Ectodermal cell (in vitro differentiated cells): ENCODE results near the gene ZNF718.
A peak's percentile ranks its signal among the peaks of the same experiment; 100 is the strongest.
"Not testable (repeated sequence)": the region's sequence is repeated elsewhere in the genome, so short reads cannot be mapped to it uniquely, and the experiment has no call there.

ENCODE experiments used
- H3K27ac ChIP-seq: 2 replicates; pipeline ENCODE4 v1.7.0; 2013; ENCODE audit warnings: mild to moderate bottlenecking, low read depth, low read length; ENCODE audit not compliant: insufficient read depth, poor library complexity, severe bottlenecking
- H3K27me3 ChIP-seq: 2 replicates; pipeline ENCODE4 v1.7.0; 2013; ENCODE audit warnings: mild to moderate bottlenecking, low read length; ENCODE audit not compliant: insufficient read depth, control insufficient read depth, poor library complexity, severe bottlenecking
- H3K36me3 ChIP-seq: one replicate; pipeline ENCODE4 v1.7.0; 2013; ENCODE audit warnings: low read length; ENCODE audit not compliant: control insufficient read depth, insufficient read depth
- H3K4me1 ChIP-seq: one replicate; pipeline ENCODE4 v1.7.0; 2013; ENCODE audit warnings: low read length; ENCODE audit not compliant: control insufficient read depth, insufficient read depth
- H3K4me3 ChIP-seq: 2 replicates; pipeline ENCODE4 v1.7.0; 2013; ENCODE audit warnings: low read depth, low read length, control low read depth; ENCODE audit not compliant: insufficient read depth
- H3K9me3 ChIP-seq: 2 replicates; pipeline ENCODE4 v1.7.0; 2013; ENCODE audit warnings: mild to moderate bottlenecking, low read length, moderate library complexity; ENCODE audit not compliant: control insufficient read depth
- WGBS, 2 experiments: methylation state at CpG; one replicate each; pipeline ENCODE4 v1.1.7; 2013; ENCODE audit warnings: missing lambda C conversion rate in 2 of 2; 5-methylcytosine and 5-hydroxymethylcytosine counted together

The ZNF718 gene

DNA sequence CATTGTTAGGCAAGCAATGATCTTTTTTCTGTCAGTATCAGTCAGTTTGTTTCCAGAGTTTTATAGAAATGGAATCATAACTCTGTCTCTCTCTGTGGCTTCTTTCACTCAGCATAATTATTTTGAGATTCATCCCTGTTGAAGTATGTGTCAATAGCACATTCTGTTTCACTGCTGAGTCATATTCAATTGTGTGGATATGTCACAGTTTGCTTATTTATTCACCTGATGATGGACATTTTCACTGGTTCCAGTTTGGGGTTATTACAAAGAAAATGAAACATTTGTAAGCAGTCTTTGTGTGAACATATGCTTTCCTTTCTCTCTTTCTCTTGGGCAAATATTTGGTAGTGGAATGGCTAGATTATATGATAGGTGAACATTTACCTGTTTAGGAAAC is 10.2 kb upstream of the ZNF718 start:
- no peaks in the 10 kb centered on the region for H3K36me3 ChIP-seq
- no peak overlapping the region for H3K4me3 ChIP-seq
- no peaks in the 10 kb centered on the region for H3K9me3 ChIP-seq
- H3K27ac ChIP-seq: no peak overlapping the region
- peaks cover 8% of the 10 kb centered on the region for H3K27me3 ChIP-seq
- no peaks in the 10 kb centered on the region for H3K4me1 ChIP-seq

DNA sequence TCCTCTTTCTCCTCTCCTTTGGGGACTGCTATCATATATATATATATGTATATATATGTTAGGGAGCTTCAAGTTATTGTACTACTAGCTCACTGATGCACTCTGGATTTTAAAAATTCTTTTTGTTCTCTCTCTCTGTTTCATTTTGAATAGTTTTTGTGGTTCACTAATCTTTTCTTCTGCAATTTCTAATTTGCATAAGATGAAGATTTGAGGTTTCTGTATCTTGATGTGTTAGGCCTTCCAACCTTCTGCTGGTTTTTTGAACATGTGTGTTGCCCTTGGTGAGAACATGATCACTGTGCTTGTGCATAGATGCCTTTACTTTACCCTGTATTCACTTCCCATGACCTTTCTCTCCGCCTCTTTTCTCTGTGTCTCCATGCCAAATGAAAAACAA is 7.8 kb upstream of the ZNF718 start:
- 90% methylated on average over 1 of the region's 1 CpG; no CpG with 5 or more reads in 1 of the 2 experiments for WGBS, 2 experiments
- H3K9me3 ChIP-seq: no peaks in the 10 kb centered on the region
- H3K36me3 ChIP-seq: no peaks in the 10 kb centered on the region
- H3K27me3 ChIP-seq: no peaks in the 10 kb centered on the region
- no peaks in the 10 kb centered on the region for H3K4me1 ChIP-seq
- H3K27ac ChIP-seq: no peak overlapping the region
- H3K4me3 ChIP-seq: no peak overlapping the region

DNA sequence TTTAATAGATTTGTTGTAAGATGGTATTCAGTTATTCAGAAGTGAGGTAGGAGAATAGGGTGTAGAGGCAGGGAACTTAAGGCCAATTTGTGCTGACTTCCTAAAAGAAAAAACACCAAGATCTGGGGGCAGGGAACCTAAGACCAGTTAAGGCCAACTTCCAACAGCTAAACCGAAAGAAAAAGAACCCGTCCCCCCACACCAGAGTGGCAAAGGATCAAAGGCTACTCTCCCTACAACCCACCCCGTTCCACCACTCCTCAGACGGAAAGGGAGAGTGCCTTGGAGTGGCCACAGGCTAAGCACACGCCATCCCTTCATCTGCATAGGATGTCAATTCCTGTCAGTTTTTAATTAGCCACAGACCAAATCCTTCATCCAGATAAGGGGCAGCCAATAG is 3.7 kb upstream of the ZNF718 start:
- H3K36me3 ChIP-seq: peaks cover under 1% of the 10 kb centered on the region
- 83% methylated on average over 5 of the region's 5 CpGs for whole genome bisulfite sequencing, 2 experiments
- no peaks in the 10 kb centered on the region for H3K4me1 ChIP-seq
- no peak overlapping the region for H3K4me3 ChIP-seq
- no peaks in the 10 kb centered on the region for H3K27me3 ChIP-seq
- no peak overlapping the region for H3K27ac ChIP-seq
- peaks cover 5% of the 10 kb centered on the region for H3K9me3 ChIP-seq

DNA sequence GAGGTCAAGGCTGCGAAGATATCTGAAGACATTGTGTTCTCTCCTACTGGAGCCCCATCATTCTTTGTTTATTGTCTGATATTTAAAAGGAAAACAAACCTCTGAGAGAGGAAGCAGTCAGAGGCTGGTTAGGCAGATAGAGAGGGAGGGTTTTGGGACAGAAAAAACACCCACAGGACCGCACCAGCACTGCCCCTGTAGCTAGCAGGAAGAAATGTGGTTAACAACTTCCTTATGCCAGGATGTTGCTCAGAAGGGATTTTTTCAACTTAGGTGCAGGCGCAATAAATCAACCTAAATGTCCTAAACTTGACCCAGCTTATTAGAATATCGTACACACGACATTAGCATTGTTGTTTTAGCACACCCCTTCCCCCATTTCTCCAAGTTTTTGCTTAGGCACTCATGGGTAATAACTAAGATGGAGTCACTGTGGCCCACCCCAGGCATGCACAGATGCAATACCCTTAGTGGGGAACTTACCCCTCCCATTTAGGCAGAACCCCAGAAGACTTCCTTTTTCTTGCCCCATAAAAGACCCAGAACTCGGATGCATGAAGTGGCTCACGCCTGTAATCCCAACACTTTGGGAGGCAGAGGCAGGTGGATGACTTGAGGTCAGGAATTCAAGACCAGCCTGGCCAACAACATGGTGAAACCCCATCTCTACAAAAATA is 2.8 kb upstream of the ZNF718 start:
- 90 to 94% methylated on average over 7 of the region's 7 CpGs for WGBS, 2 experiments
- peaks cover 9% of the 10 kb centered on the region for H3K36me3 ChIP-seq
- no peak overlapping the region for H3K4me3 ChIP-seq

DNA sequence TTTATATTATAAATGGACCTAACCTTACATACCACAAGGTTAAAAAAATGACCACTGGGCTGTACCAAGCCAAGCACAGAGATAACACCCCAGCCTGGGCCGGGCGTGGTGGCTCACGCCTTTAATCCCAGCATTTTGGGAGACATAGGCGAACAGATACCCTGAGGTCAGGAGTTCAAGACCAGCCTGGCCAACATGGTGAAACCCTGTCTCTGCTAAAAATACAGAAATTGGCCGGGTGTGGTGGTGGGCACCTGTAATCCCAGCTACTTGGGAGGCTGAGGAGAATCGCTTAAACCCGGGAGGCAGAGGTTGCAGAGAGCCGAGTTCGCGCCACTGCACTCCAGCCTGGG is 403 bp upstream of the ZNF718 start:
- not testable (repeated sequence) for H3K9me3 ChIP-seq, H3K4me1 ChIP-seq, H3K27me3 ChIP-seq, H3K27ac ChIP-seq
- H3K4me3 ChIP-seq: peak overlapping the region; percentile 96
- peaks cover 30% of the 10 kb centered on the region for H3K36me3 ChIP-seq
- 45% methylated on average over 10 of the region's 10 CpGs for WGBS, 2 experiments

More for the DNA sequence above, 2.8 kb upstream of the ZNF718 start:
- Histone ChIP-seq H3K27me3 (no peaks in the 10 kb centered on the region), H3K4me1 (no peaks in the 10 kb centered on the region), H3K9me3 (peaks cover 5% of the 10 kb centered on the region), H3K27ac (no peak overlapping the region)

DNA sequence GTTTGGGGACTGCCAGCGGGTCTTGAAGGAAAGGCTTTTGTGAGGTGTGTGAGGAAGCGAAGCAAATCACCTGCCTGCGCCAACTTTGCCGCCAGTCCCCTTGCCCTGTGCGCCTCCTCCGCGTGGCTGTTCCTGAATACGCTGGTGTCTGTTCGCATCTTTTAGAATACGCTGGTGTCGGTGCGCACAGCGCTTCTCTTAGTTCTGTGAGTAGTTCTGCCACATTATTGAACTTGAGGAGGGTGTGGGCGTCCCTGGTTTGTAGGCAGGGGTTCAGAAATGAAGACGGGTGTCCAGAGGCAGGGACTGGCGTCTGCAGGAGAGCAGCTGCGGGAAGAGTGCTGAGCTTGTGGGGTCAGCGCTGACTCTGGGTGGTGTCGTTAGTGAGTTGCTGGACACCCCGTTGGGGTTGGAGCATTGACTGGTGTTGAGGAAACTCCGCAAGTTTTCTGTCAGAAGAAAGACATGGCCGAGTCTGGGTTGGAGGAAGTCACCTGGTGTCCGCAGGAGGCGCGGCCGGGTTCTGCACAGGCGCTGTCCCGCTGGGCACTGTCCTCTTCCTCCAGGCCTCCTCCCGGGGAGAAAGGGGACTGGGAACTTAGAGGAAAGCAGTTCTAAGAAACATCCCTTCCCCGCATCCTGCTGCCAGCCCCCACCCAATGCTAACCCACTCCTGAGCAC is 930 bp downstream of the ZNF718 start:
- H3K4me1 ChIP-seq: no peaks in the 10 kb centered on the region
- peaks cover 34% of the 10 kb centered on the region for H3K36me3 ChIP-seq
- no peaks in the 10 kb centered on the region for H3K27me3 ChIP-seq
- peaks cover 5% of the 10 kb centered on the region for H3K9me3 ChIP-seq
- peak overlapping the region; percentile 76 for H3K27ac ChIP-seq
- H3K4me3 ChIP-seq: peak overlapping the region; percentile 96
- 1% methylated on average over 30 of the region's 30 CpGs for WGBS, 2 experiments

DNA sequence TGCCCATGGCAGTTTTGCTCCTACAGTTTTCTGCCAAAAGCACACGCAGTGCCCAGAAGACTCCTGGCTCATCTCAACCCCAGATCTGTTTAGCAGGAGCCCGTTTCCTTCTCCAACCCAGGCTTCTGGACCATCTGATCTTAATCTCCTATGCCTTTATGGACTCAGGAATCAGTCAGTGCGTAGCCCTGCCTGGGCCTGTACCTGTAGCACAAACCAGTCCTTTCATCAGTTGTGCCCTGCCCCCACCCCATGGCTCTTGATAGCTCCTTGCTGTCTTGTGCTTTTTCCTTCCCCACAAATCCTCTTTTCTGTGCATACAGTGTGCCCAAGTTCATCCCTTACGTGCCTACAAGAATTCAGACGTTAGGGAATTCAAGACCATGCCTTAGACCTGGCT is 1.5 kb downstream of the ZNF718 start:
- WGBS, 2 experiments: 52 to 53% methylated on average over 5 of the region's 5 CpGs
- peaks cover 38% of the 10 kb centered on the region for H3K36me3 ChIP-seq
- no peaks in the 10 kb centered on the region for H3K27me3 ChIP-seq
- no peaks in the 10 kb centered on the region for H3K4me1 ChIP-seq
- peaks cover 5% of the 10 kb centered on the region for H3K9me3 ChIP-seq
- H3K27ac ChIP-seq: no peak overlapping the region
- peak overlapping the region; percentile 96 for H3K4me3 ChIP-seq

DNA sequence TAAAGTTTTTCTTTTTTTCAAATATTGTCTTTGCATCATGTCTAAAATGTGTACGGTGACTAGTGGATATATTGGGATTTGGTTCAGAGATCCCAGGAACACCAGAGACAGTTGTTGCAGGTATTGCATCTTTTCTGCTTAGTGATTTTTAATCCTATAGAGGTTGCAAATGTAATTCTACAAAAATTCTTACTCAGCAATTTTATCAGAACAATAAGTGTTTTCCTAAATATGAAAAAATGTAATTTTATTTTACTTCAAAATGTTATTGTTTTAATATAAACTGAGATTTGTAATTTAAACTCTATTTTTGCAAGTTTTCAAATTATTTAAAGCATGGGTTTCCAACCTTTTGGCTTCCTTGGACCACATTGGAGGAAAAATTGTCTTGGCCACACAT is 8.2 kb downstream of the ZNF718 start:
- Histone ChIP-seq H3K27ac (no peak overlapping the region), H3K36me3 (peaks cover 62% of the 10 kb centered on the region), H3K27me3 (no peaks in the 10 kb centered on the region), H3K9me3 (no peaks in the 10 kb centered on the region), H3K4me3 (no peak overlapping the region), H3K4me1 (no peaks in the 10 kb centered on the region)
- WGBS, 2 experiments: 92% methylated on average over 1 of the region's 1 CpG; no CpG with 5 or more reads in 1 of the 2 experiments

DNA sequence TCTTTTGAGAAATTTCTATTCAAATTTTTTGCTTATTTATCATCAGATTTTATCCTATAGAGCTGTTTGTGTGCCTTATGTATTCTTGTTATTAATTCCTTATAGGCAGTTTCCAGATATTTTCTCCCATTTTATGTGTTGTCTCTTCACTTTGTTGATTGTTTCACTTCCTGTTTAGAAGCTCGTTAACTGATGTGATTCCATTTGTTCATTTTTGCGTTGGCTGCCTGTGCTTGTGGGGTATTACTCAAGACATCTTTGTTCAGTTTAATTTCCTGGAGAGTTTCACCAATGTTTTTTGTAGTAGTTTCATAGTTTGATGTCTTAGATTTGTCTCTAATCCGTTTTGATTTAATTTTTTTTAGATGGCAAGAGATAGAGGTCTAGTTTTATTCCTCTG is 14.6 kb downstream of the ZNF718 start:
- 73 to 81% methylated on average over 3 of the region's 3 CpGs for WGBS, 2 experiments
- Histone ChIP-seq H3K27ac (no peak overlapping the region), H3K9me3 (no peaks in the 10 kb centered on the region), H3K36me3 (peaks cover 73% of the 10 kb centered on the region), H3K4me1 (no peaks in the 10 kb centered on the region), H3K4me3 (no peak overlapping the region), H3K27me3 (no peaks in the 10 kb centered on the region)

DNA sequence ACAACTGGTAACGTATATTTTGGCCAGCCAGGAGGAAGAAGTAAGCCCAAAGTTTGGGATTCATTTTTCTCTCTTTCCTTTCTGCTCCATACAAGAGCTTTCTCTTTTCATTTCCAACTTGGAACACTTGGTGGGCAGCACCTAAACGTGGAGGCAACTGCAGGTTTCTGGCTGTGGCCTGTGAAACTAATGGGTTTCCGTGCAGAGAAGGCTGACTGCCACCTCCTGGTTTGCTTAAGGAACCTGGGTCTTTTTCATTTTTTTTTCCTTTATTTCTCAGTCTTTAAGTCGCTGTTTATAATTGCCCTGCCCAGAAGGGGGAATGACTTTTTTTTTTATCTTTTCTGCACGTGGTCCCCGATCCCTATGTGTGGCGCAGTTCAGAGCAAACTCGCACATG is 15.4 kb downstream of the ZNF718 start:
- H3K9me3 ChIP-seq: no peaks in the 10 kb centered on the region
- no peak overlapping the region for H3K4me3 ChIP-seq
- H3K27me3 ChIP-seq: no peaks in the 10 kb centered on the region
- WGBS, 2 experiments: 94% methylated on average over 8 of the region's 8 CpGs
- no peaks in the 10 kb centered on the region for H3K4me1 ChIP-seq
- H3K27ac ChIP-seq: no peak overlapping the region
- peaks cover 70% of the 10 kb centered on the region for H3K36me3 ChIP-seq
